ENCODE data around the gene RGS3. TPM values are rescaled to one million over a fixed set of nuclear protein-coding genes. Genes with fewer than 3 reads are reported as not detected.
"Not testable (repeated sequence)": the region's sequence is repeated elsewhere in the genome, so short reads cannot be mapped to it uniquely, and the experiment has no call there.

Gene RGS3
- total RNA-seq, 2 donors from 2014 or later: 25.7 to 96.9 TPM

- Histone ChIP-seq H3K9me3 (no peaks in the 10 kb centered on the region), H3K27ac (no peak overlapping the region), H3K4me3 (no peak overlapping the region), H3K4me1 (peaks cover 30% of the 10 kb centered on the region), H3K27me3 (no peaks in the 10 kb centered on the region), H3K36me3 (replicated peaks in 1 of 2; ENCODE audit: insufficient read depth in 1 of 2, low read depth in 2 of 2) (peaks cover 0 to 2% of the 10 kb centered on the region in 2 donors)
- ATAC-seq (no peak), DNase-seq (no peak)
- intact Hi-C loops (cut with DNase I): no loop called here
- TF ChIP-seq CTCF (IDR thresholded peaks at IDR 0.05) (no peak), POLR2A (IDR thresholded peaks at IDR 0.05) (no peak)
- WGBS, 2 donors: 91 to 99% methylated on average over 6 of the region's 6 CpGs
Observed at GRCh38 chr9:113486327-113486726, 22.8 kb downstream of the RGS3 start.

- ATAC-seq (no peak), DNase-seq (peak in 2 of 4 donors; percentile 29 to 72)
- Histone ChIP-seq H3K36me3 (replicated peaks in 1 of 2; ENCODE audit: insufficient read depth in 1 of 2, low read depth in 2 of 2) (peaks cover 0 to 2% of the 10 kb centered on the region in 2 donors), H3K4me3 (no peak overlapping the region), H3K27ac (no peak overlapping the region), H3K4me1 (peaks cover 38% of the 10 kb centered on the region), H3K27me3 (no peaks in the 10 kb centered on the region), H3K9me3 (no peaks in the 10 kb centered on the region)
- TF ChIP-seq CTCF (IDR thresholded peaks at IDR 0.05): no peak
- TF ChIP-seq POLR2A (IDR thresholded peaks at IDR 0.05): no peak
- 79 to 85% methylated on average over 4 of the region's 4 CpGs for WGBS, 2 donors
- intact Hi-C loops (cut with DNase I): no loop called here
Observed at GRCh38 chr9:113488071-113488470, 24.5 kb downstream of the RGS3 start.

- Histone ChIP-seq H3K4me1 (peaks cover 37% of the 10 kb centered on the region), H3K27ac (no peak overlapping the region), H3K27me3 (no peaks in the 10 kb centered on the region), H3K4me3 (no peak overlapping the region), H3K9me3 (no peaks in the 10 kb centered on the region), H3K36me3 (replicated peaks in 1 of 2; ENCODE audit: insufficient read depth in 1 of 2, low read depth in 2 of 2) (peaks cover 0 to 2% of the 10 kb centered on the region in 2 donors)
- no peak for TF ChIP-seq CTCF (IDR thresholded peaks at IDR 0.05)
- TF ChIP-seq POLR2A (IDR thresholded peaks at IDR 0.05): no peak
- no peak for DNase-seq
- 90 to 95% methylated on average over 12 of the region's 12 CpGs for WGBS, 2 donors
- ATAC-seq: no peak
- intact Hi-C loops (cut with DNase I): no loop called here
Observed at GRCh38 chr9:113488490-113488889, 25.0 kb downstream of the RGS3 start.

- 94 to 95% methylated on average over 4 of the region's 4 CpGs for WGBS, 2 donors
- H3K36me3 ChIP-seq (replicated peaks in 1 of 2; ENCODE audit: insufficient read depth in 1 of 2, low read depth in 2 of 2); H3K4me3 ChIP-seq; intact Hi-C loops (cut with DNase I); H3K9me3 ChIP-seq; DNase-seq; H3K27me3 ChIP-seq; ATAC-seq; H3K27ac ChIP-seq: not testable (repeated sequence)
- H3K4me1 ChIP-seq: peaks cover 16% of the 10 kb centered on the region
Observed at GRCh38 chr9:113491147-113491546, 27.6 kb downstream of the RGS3 start.

GRCh38 chr9:113492343-113493202 lies 29.0 kb downstream of the RGS3 start:
- Histone ChIP-seq H3K27me3 (no peaks in the 10 kb centered on the region), H3K4me1 (peaks cover 16% of the 10 kb centered on the region), H3K36me3 (replicated peaks in 1 of 2; ENCODE audit: insufficient read depth in 1 of 2, low read depth in 2 of 2) (peaks cover 0 to 2% of the 10 kb centered on the region in 2 donors), H3K4me3 (no peak overlapping the region), H3K9me3 (no peaks in the 10 kb centered on the region), H3K27ac (peak overlapping the region in 3 of 4 donors; percentile 32 to 56 (median 38))
- TF ChIP-seq CTCF (IDR thresholded peaks at IDR 0.05) (no peak), POLR2A (IDR thresholded peaks at IDR 0.05) (no peak)
- intact Hi-C loops (cut with DNase I): no loop called here
- WGBS, 2 donors: 53 to 68% methylated on average over 10 to 11 of the region's 11 CpGs
- DNase-seq (peak in 2 of 4 donors; percentile 37 to 43), ATAC-seq (peak; percentile 58)
